SK-N-DZ (cell line): ENCODE results near the gene GGT5. TPM values are rescaled to one million over a fixed set of nuclear protein-coding genes. Genes with fewer than 3 reads are reported as not detected.
"Not testable (repeated sequence)": the region's sequence is repeated elsewhere in the genome, so short reads cannot be mapped to it uniquely, and the experiment has no call there.

Source experiments
- DNase-seq: peaks from one replicate; pipeline ENCODE4 v3.0.0-alpha.2; 2015; ENCODE audit warnings: low spot score
- polyA plus RNA-seq, 2 experiments: library from polyadenylated mRNA; depleted of rRNA; stranded (reverse); fragments of >200 nt; gene quantifications; 2 replicates each; pipeline ENCODE4 v1.2.3, GENCODE V29; 2014

GGT5 gene, protein sequence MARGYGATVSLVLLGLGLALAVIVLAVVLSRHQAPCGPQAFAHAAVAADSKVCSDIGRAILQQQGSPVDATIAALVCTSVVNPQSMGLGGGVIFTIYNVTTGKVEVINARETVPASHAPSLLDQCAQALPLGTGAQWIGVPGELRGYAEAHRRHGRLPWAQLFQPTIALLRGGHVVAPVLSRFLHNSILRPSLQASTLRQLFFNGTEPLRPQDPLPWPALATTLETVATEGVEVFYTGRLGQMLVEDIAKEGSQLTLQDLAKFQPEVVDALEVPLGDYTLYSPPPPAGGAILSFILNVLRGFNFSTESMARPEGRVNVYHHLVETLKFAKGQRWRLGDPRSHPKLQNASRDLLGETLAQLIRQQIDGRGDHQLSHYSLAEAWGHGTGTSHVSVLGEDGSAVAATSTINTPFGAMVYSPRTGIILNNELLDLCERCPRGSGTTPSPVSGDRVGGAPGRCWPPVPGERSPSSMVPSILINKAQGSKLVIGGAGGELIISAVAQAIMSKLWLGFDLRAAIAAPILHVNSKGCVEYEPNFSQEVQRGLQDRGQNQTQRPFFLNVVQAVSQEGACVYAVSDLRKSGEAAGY
- 0.38 TPM in 1 of 2 replicates, not detected in the other for polyA plus RNA-seq (2014; cell fraction: cytosol; rRNA removed)
- 0.25 TPM in 1 of 2 replicates, not detected in the other for polyA plus RNA-seq (2014; cell fraction: nucleus; rRNA removed)

DNA sequence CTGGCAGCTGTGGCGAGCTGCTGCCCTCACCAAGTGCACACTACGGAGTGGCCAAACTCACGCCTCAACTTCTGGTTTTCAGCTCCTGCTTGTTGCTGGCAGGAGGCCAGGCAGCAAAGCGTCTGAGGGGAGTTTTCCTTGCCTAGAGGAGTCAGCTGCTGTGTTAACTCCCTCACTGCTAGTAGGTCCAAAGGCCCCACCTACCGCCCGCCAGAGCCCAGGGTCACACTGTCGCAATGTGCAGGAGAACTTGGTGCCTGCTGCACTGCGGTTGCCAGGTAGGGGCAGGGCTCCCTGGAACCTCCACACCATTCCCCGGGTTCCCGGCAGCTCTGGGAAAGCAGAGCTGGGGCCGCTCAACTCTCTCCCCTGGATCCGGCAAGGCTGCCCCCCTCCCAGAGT, at the start of gene GGT5:
TSS of gene GGT5 (minus strand) at position 53 of the 402 bp plus-strand sequence. CDS start 357 bp downstream, outside the sequence.
- not testable (repeated sequence) for DNase-seq

DNA sequence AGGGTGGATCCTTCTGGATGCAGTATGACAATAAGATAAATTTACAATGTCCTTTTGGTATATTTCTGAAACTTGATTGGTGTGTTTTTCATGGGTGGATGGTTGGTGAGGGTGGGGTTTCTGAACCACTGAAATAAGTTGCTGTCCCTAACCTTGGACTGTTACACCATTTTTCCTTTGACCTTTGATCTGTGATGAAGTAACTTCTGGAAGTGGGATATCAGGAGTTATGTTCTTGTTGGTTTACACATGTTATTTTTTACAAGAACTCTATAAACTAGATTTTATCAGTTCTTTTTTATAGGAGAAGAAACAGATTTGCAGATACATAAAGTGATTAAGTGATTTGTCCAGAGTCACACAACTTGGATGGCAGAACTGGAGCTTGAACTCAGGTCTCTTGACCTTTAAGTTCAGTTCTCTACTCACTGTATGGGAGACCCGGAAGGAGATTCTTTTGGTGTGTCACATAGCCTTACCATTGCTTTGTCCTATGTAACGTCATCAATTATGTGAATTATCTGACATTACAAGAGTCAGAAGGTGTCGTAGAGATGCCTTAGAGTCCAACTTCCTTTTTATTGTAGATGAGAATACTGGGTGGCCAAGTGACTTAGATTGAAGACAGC, 47.4 kb upstream of the GGT5 start:
- DNase-seq: not testable (repeated sequence)

DNA sequence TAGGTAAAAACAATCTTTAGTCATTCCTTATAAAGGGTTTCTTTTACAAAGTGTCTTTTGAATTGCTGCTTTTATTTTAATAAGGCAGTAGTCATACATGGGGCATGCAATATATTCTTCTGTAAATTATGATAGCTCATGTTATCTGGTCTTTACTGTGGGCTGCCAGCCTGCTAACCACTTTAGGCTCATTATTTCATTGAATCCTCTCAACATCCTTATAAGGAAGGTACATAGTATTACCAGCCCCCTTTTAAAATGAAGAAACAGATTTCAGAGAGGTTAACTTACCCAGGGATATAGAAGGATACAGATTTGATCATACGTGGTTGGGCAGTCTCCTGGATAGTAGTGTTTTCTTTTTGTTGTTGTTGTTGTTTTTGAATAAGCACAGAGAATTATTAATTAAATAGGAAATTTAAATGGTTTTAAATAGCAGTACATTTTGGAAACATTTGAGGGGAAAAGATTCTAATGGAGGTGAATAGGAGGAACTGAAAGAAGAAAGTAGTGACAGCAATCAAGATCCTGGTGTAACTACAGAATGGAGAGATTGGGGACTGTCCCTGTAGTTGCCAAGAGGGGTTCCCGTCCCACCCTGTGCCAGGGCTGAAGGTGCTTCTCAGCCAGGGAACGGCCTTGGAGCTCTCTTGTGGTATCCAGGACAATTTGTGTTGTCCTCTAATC, 46.8 kb upstream of the GGT5 start:
- no peak for DNase-seq

DNA sequence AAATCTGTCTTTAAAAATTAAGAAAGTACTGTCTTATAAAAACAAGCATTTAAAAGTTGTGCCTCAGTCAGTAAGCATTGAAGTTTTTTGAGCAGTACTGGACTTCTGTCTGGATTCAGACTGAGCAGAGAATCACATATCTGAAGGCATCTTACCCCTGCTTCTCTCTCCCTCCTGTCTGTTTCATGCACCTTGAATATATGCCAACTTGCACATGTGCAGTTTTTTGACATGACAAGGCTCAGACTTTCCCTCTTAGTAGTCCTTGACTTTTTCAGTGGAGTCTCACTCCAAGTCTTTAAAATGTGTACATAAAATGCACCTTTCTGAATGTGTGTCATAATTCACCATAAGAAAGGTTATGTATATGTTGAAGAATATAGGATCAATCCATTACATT, 45.6 kb upstream of the GGT5 start:
- no peak for DNase-seq

DNA sequence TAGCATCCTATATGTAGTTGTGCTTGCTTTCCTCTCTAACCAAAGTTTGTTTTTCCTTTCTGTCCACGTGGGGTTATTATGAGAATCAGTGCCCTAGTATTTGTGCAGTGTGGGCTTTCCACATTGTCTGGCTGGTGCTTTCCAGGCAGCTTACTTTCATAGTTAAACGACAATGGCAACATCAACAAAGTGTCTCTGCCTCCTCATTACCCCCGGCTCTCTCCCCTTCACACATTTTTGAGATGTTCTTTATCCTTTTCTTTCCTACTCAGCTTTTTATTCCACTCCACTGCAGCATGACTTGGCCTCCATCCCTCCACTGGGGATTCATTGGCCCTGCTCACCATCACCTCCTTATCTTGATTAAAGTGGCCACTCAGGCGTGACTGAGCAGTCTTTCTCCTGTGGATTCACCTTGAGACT, 44.9 kb upstream of the GGT5 start:
- DNase-seq: peak; percentile 75

DNA sequence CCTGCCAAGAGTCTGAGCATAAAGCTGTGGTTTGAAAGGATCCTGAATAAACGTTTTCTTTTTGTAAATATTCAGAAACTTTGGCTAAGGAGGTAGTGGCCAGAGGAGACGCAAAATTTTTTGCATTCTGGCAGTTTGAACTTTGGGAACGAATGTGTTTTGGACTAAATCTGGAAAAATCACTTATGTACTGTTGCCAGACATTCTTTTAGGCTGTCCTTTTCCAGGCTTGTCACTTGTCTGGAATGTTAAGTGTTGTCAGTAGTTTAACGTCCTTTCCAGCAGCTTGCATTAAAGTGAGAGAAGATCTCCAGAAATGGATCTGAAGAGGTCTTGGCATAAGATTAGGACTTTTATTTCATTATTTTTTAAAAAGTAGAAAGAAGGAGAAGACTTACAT, 44.2 kb upstream of the GGT5 start:
- DNase-seq: no peak

DNA sequence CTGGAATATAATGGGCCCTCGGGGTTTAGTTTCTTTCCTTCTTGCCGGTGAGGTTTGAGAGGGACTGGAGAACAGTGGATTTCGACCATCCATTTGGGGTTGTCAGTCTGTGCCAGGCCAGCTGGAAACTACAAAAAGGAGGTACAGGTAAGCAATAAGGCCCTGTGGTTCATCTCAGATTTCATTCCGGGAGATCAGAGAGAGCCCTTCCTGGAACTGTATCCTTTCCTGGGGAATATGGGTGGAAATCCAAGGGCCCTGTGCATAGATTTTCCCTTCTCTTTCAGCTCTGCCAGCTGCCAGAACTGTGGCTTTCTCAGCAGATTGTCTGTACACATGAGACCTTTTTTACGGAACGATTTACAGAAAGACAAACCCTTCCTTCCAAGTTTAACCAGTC, 42.9 kb upstream of the GGT5 start:
- not testable (repeated sequence) for DNase-seq

DNA sequence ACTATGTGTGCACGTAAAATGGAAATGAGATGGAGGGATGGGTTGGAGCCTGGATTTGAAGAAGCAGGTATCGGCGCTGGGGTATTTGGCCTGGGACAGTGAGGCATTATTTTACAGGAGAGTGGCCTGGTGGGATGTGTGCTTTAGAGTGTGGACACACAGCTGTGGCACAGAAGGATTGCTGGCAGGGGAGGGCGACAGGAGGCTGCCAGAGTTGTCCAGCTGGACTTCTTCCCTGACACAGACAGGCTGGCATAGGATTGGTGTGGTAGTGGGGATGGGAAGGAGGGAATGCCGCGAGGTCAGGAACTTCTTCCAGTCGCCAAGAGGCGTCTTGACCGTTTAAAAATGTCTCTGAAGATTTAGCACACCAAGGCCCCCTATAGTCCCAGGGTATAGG, 42.3 kb upstream of the GGT5 start:
- DNase-seq: not testable (repeated sequence)

DNA sequence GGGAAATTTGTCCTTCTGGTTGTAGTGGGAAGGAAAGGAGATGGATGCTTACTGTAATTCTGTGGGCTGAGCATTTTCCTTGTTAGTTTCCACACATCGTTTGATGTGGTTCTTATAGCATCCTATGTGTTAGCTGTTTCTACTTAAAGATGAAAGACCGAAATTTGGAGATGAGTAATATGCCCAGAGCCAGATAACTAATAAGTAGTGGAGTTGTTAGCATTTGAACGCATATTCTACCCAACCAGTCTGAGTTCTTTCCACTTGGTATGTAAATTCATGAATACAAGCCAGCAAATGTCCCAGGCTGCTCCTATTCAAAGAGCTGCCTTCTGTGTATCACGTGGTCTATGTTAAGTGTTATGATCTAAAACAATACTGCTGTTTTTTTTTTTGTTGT, 40.4 kb upstream of the GGT5 start:
- no peak for DNase-seq

DNA sequence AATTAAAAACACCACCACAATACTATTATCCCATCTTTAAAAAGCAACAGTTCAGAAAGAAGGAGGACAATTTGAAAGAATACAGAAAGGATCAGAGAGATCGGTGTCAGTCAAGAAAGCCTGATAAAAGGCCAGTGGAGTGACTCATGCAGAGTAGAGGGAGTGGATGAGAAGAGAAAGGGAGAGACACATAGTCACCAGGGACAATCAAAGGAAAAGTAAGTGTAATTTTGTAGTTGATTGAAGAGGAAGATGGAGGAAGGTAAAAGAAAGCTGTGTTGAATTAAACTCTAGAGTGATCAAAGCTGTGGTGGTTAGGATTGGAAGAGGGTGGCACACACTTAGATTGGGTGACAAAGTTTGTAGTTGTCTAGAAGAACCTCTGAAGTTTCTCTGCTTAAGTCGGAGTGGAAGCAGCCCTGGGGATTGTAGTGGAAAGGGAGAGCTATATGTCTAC, 39.9 kb upstream of the GGT5 start:
- DNase-seq: no peak

DNA sequence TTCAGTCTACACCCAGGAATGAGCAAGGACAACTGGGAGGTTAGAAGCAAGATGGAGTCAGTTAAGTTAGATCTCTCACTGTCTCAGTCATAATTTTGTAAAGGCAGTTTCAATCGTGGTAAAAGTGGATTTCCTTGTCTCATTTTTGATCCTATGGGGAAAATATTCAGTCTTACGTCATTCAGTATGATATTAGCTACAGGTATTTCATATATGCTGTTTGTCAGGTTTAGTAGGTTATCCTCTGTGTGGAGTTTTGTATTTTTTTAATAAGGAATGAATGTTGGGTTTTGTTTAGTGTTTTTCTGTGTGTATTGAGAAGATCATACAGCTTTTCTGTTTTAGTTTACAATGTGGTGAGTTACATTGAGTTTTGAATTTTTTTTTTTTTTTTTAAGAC, 37.5 kb upstream of the GGT5 start:
- no peak for DNase-seq

DNA sequence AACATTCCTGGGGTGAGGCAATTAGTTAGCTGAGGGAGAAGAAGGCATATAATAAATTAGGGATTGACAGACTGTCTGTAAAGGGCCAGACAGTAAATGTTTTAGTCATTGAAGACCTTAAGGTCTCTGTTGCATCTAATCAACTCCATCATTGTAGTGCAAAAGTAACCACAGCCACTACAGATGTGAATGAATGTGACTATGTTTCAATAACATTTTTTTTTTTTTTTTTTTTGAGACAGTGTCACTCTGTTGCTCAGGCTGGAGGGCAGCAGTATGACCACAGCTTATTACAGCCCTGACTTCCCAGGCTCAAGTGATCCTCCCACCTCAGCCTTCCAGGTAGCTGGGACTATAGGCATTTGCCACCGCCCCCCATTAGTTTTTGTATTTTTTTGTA, 35.5 kb upstream of the GGT5 start:
- not testable (repeated sequence) for DNase-seq

DNA sequence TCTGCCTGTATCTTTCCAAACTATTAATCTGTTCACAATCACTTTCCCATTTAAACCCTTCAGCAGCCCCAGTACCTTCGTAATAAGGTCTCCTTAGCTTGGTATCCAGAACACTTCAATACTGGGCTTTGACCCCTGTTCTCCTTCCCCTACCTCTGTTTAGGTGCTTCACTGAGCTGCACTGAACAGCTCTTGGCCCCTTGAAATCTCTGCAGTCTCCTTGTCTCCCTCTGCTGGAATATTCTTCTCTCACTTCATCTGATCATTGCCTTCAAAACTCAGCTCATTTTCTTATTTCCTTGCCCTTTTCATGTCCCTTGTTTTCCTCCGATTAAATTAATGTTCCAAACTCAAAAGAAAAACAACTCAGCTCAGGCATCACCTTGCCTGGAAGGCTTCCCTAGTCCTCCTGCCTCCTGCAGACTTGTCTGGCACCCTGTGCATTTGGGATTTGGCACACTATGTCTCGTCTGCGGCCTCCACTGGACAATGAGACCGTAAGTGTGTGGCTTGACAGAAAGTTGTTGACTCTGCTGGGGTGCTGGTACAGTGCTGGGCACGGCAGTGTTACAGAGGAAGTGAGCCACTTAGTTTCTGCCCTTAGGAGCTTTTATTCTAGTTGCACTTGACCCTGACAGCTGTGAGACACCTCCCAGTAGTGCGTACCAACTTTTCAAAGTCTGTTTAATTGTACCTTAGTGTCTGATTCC, 30.0 kb upstream of the GGT5 start:
- DNase-seq: not testable (repeated sequence)

DNA sequence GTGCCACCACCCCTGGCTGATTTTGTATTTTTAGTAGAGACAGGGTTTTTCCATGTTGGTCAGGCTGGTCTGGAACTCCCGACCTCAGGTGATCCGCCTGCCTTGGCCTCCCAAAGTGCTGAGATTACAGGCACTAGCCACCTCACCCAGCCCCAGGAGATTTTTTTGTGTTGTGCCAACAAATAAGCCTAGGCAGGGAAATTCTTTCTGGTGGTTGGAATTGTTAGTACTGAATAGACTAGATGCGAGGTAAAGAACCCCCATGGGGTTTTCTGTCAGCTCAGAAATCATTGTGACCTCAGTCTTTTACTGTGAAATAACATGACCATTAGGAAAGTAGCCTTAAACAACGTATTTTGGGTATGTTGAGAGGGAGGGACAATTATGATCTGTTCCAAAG, 29.0 kb upstream of the GGT5 start:
- not testable (repeated sequence) for DNase-seq

DNA sequence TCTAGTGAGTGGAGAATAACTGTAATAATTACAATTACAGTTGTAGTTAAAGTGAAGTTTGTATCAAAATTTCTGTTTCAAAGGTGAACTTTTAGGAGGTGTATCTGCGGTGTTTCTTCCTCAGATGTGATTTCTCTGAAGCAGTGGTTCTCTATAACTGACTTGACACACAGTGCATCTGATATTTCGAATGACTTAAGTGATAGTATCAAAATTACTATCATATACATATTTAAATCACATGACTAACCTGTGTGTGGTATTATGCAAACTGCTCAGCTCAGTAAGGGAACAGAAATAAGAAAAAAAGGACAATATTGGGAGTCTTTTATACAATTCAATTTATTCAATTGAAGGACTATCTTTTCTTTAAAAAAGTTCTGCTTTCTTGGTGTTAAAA, 28.1 kb upstream of the GGT5 start:
- not testable (repeated sequence) for DNase-seq

DNA sequence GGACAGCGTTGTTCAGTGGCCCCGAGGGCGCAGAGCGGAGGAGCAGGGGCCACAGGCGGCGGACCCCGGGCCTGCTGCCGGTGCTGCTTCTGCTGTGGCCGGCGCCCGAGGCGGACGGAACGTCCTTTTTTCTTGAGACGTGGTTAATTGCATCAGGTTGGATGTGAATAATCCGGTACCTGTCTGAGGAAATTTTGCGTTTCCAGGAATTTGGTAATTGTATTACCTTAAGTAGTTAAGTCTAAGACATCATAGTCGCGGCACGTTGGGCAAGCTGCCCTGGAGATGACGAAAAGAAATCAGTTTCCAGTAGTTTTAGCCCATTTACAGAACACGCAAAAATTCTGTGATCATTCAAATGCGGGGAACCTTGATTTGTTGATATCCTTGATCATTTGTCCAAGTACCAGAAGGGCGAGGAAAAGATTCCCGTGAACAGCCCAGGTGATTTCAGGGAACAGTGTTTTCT, 26.5 kb upstream of the GGT5 start:
- DNase-seq: no peak

DNA sequence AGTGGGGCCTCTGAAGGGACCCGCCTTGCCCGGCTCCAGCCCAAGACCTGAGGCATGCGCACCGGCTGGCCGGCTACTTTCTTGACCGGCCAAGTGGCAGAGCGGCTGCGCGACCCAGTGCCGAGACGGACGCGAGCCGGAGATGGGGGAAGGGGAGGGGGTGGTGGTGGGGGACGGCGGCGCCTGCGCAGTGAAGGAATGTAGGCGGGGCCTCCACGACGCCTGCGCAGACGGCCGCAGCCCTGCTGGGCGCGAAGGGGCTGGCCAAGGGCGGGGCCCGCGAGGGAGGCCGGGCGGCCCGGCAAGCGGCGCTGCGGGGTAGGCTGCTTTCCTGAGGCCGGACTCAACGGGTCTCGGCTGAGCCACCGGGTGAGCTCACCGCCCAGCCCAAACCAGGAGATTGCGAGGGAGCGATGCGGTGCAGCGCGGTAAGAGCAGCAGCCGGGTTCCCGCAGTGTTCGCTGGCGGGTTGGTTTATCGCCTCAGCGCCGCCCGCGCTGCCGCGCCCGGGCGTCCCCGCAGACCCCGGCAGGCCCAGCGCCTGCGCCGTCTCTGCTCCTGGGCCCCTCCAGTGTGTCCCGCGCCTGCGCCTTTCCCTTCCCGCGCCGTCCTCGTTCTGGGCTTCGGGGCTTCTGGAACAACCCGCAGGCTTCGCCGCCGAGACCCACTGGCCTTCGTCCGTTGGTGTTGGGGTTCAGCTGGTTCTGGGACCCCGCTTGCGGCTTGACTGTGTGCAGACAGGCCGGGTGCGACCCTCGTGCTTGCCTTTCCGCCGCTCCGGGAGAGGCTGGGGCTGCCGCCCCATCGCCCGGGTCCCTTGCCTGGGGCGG, 25.9 kb upstream of the GGT5 start, which contains the start of gene SPECC1L:
TSS of gene SPECC1L (plus strand) at position 276 of the 830 bp plus-strand sequence. CDS start 31,401 bp downstream, outside the sequence.
- DNase-seq: peak; percentile 89

DNA sequence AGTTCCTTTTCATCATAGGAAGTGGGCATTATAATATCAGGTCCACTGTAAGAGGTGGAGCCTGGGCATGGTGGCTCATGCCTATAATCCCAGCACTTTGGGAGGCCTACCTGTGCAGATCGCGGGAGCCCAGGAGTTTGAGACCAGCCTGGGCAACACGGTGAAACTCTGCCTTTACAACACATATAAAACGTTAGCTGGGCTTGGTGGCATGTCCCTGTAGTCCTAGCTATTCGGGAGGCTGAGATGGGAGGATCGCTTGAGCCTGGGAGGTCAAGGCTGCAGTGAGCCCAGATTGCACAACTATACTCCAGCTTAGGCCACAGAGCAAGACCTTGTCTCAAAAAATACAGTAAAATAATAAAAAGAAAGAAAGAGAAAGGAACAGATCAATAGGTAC, 21.6 kb upstream of the GGT5 start:
- not testable (repeated sequence) for DNase-seq

DNA sequence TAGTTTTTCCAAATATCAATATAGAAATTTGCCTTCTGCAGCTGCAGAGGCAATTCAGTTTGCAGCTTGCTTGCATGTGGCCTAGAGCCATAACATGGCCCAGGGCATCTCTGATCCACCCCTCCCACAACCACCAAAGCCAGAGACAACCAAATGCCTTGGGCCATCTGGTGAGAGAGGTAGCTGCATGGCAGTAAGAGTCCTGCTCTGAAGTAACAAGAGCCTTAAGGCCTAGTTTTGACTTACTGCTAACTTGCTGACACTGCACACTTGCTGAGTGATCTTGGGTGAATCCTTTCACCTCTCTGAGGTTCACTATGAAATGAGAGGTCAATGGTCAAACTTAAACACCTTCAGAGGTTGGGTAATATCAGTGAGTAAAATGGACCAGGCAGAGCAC, 20.9 kb upstream of the GGT5 start:
- peak; percentile 53 for DNase-seq
